PFSK-1 (cell line): ENCODE measurements around the gene INSIG1.

Experiments
- FOXP2 ChIP-seq: optimal IDR thresholded peaks from 2 replicates; pipeline ENCODE3; 2011; ENCODE audit warnings: borderline replicate concordance, control low read depth, inconsistent platforms; ENCODE audit not compliant: insufficient read depth; ENCODE audit errors: extremely low read length, extremely low read depth
- POLR2AphosphoS5 ChIP-seq: IDR thresholded peaks from 2 replicates; pipeline ENCODE4 v1.6.1; 2012; ENCODE audit warnings: low read depth, mild to moderate bottlenecking, control low read depth, low read length, moderate library complexity
- SIN3A ChIP-seq: IDR thresholded peaks from 2 replicates; pipeline ENCODE4 v1.6.1; 2012; ENCODE audit warnings: mild to moderate bottlenecking, low read length, moderate library complexity, borderline replicate concordance; ENCODE audit not compliant: insufficient read depth
- TAF1 ChIP-seq: IDR thresholded peaks from 2 replicates; pipeline ENCODE4 v1.6.1; 2012; ENCODE audit warnings: low read length, control low read depth, borderline replicate concordance; ENCODE audit not compliant: insufficient read depth
- TF ChIP-seq, protein P1 (sequence below), 2 experiments: IDR thresholded peaks; 2 replicates each; pipeline versions ENCODE4 v1.6.1 to v1.8.0; 2011 to 2012; ENCODE audit warnings: low read depth in 2 of 2, low read length in 2 of 2, control low read depth in 1 of 2, inconsistent platforms in 1 of 2, mild to moderate bottlenecking in 1 of 2, moderate library complexity in 1 of 2; ENCODE audit not compliant: insufficient read depth in 1 of 2

Gene INSIG1

GRCh38 chr7:155311826-155312537 lies 14.3 kb downstream of the INSIG1 start:
- TF ChIP-seq POLR2AphosphoS5 (no peak), SIN3A (no peak), FOXP2 (no peak), TAF1 (no peak)
- TF ChIP-seq, protein P1, sequence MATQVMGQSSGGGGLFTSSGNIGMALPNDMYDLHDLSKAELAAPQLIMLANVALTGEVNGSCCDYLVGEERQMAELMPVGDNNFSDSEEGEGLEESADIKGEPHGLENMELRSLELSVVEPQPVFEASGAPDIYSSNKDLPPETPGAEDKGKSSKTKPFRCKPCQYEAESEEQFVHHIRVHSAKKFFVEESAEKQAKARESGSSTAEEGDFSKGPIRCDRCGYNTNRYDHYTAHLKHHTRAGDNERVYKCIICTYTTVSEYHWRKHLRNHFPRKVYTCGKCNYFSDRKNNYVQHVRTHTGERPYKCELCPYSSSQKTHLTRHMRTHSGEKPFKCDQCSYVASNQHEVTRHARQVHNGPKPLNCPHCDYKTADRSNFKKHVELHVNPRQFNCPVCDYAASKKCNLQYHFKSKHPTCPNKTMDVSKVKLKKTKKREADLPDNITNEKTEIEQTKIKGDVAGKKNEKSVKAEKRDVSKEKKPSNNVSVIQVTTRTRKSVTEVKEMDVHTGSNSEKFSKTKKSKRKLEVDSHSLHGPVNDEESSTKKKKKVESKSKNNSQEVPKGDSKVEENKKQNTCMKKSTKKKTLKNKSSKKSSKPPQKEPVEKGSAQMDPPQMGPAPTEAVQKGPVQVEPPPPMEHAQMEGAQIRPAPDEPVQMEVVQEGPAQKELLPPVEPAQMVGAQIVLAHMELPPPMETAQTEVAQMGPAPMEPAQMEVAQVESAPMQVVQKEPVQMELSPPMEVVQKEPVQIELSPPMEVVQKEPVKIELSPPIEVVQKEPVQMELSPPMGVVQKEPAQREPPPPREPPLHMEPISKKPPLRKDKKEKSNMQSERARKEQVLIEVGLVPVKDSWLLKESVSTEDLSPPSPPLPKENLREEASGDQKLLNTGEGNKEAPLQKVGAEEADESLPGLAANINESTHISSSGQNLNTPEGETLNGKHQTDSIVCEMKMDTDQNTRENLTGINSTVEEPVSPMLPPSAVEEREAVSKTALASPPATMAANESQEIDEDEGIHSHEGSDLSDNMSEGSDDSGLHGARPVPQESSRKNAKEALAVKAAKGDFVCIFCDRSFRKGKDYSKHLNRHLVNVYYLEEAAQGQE (IDR thresholded peaks at IDR 0.05; ENCODE audit: insufficient read depth in 1 of 2, low read depth in 2 of 2, low read length in 2 of 2), result no peak

DNA sequence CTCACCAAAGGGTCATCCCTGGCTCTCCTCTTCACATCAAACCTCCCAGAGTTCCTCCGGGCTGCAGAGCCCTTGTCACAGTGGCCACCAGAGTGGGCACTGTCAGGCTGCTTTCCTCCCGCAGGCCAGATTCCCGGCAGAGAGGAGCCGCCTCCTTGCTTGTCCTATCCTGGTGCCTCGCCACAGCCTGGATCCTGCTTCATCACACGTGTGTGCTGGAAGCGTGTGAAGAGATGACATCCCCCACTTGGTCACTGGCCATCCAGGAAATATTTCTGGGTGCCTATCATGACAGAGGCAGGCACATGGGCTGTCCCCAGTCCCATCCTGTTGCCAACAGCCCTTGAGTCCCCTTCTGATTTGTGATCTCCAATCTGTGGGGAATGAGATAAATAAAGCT lies 15.0 kb downstream of the INSIG1 start:
- TF ChIP-seq POLR2AphosphoS5 (no peak), SIN3A (no peak), TAF1 (no peak), FOXP2 (no peak)
- TF ChIP-seq, protein P1 (IDR thresholded peaks at IDR 0.05; ENCODE audit: insufficient read depth in 1 of 2, low read depth in 2 of 2, low read length in 2 of 2), result no peak

DNA sequence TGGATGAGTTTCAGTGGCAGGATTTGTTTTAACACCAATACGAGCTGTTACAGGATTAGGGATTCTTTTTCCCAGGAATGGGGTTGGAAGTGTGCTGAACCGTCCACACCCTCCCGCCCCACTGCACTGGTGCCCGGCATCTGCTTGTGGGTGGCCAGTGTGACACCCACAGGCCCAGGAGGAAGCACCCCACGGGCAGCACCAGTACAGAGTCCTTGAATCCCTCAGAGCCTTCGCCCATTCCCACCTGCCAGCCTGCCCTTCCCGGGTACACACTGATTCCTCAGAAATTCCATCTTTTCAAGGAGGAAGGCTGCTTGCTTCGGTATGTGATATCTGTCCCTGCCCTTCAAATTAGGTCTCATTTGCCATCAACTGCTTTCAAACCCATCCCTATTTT lies 15.4 kb downstream of the INSIG1 start:
- TF ChIP-seq POLR2AphosphoS5 (no peak), TAF1 (no peak), FOXP2 (no peak), SIN3A (no peak)
- TF ChIP-seq, protein P1 (IDR thresholded peaks at IDR 0.05; ENCODE audit: insufficient read depth in 1 of 2, low read depth in 2 of 2, low read length in 2 of 2), result no peak

DNA sequence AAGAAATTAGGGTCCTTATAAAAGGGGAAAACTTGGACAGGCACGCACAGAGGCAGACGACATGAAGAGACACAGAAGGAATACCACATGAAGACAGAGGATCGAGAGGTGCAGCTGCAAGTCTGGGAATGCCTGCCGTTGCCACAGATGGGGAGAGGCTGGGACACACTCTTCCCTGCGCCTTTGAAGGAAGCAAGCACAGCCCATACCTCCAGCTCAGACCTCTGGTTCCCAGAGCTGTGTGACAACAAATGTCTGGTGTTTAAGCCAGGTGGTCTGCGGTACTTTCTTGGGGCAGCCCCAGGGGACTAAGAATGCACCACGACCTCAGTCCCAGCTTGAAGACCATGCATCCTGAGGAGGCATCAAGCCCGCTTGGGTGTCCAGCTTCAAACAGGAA lies 18.3 kb downstream of the INSIG1 start:
- no peak for TF ChIP-seq TAF1

GRCh38 chr7:155316427-155317113 lies 18.9 kb downstream of the INSIG1 start:
- no peak for TF ChIP-seq TAF1
- no peak for TF ChIP-seq POLR2AphosphoS5
- TF ChIP-seq SIN3A, result no peak
- TF ChIP-seq FOXP2, result no peak
- TF ChIP-seq, protein P1 (IDR thresholded peaks at IDR 0.05; ENCODE audit: insufficient read depth in 1 of 2, low read depth in 2 of 2, low read length in 2 of 2), result no peak
